PC-3 (cell line): ENCODE data around the gene STX8. TPM values are rescaled to one million over a fixed set of nuclear protein-coding genes. Genes with fewer than 3 reads are reported as not detected.

Source experiments
- ATAC-seq: fragments of 200-7000 bp; cut with Tn5 transposase; 2 replicates; pipeline ENCODE4 v1.9.1; 2020; ENCODE audit warnings: mild to moderate bottlenecking, moderate library complexity
- BruUV-seq: library from RNA; stranded (reverse); fragments of 400-500 nt; replicated peaks from 2 replicates; lab custom pipeline; 2021; lab: Mats Ljungman, UMichigan
- CTCF ChIA-PET: fragments of 300-600 bp; sonication (Branson Sonifier 250); formaldehyde crosslinking; loops from one replicate; lab custom pipeline; 2022; ENCODE audit warnings: antibody characterized with exemption; lab: Charles Lee
- POLR2A ChIA-PET: fragments of 300-600 bp; sonication (Branson Sonifier 250); formaldehyde crosslinking; loops from one replicate; lab custom pipeline; 2022; ENCODE audit warnings: antibody characterized with exemption; ENCODE audit not compliant: unreplicated experiment; lab: Charles Lee
- DNase-seq: peaks from one replicate; pipeline ENCODE4 v3.0.0-alpha.2; 2015
- H2AFZ ChIP-seq: fragments of 300-600 bp; sonication (generic); 2 replicates; pipeline ENCODE4 v1.6.0; 2016; ENCODE audit warnings: antibody characterized with exemption, low read length
- H3F3A ChIP-seq: fragments of 300-600 bp; sonication (generic); one replicate; pipeline ENCODE4 v1.6.0; 2017; ENCODE audit warnings: antibody characterized with exemption, low read length, control low read depth, mild to moderate bottlenecking; ENCODE audit not compliant: unreplicated experiment
- H3K27ac ChIP-seq: fragments of 300-600 bp; sonication (generic); 2 replicates; pipeline ENCODE4 v1.5.1; 2016; ENCODE audit warnings: mild to moderate bottlenecking, low read length
- H3K27me3 ChIP-seq: fragments of 300-600 bp; sonication (generic); 2 replicates; pipeline ENCODE4 v1.6.1; 2016; ENCODE audit warnings: low read length, mixed read lengths
- H3K36me3 ChIP-seq: fragments of 300-600 bp; sonication (generic); 2 replicates; pipeline ENCODE4 v1.6.1; 2016; ENCODE audit warnings: low read depth, mixed run types, low read length, mixed read lengths
- H3K4me1 ChIP-seq: fragments of 300-600 bp; sonication (generic); 2 replicates; pipeline ENCODE4 v1.5.1; 2016; ENCODE audit warnings: low read length; ENCODE audit not compliant: insufficient read depth
- H3K4me2 ChIP-seq: fragments of 300-600 bp; sonication (generic); 2 replicates; pipeline ENCODE4 v1.6.0; 2016; ENCODE audit warnings: low read length
- H3K4me3 ChIP-seq: fragments of 300-600 bp; sonication (generic); 2 replicates; pipeline ENCODE4 v1.5.1; 2016; ENCODE audit warnings: mild to moderate bottlenecking, low read length, mixed read lengths
- H3K79me2 ChIP-seq: fragments of 300-600 bp; sonication (generic); 2 replicates; pipeline ENCODE4 v1.6.1; 2017; ENCODE audit warnings: low read length, mixed read lengths
- H3K9ac ChIP-seq: fragments of 300-600 bp; sonication (generic); 2 replicates; pipeline ENCODE4 v1.6.0; 2016; ENCODE audit warnings: mild to moderate bottlenecking, low read length
- H3K9me2 ChIP-seq: fragments of 300-600 bp; sonication (generic); replicated peaks from 2 replicates; pipeline ENCODE4 v1.6.1; 2016; ENCODE audit warnings: mixed run types, low read length, mixed read lengths
- H3K9me3 ChIP-seq: fragments of 300-600 bp; sonication (generic); 2 replicates; pipeline ENCODE4 v1.6.1; 2016; ENCODE audit warnings: low read length, mixed read lengths
- H4K20me1 ChIP-seq: fragments of 300-600 bp; sonication (generic); 2 replicates; pipeline ENCODE4 v1.6.1; 2016; ENCODE audit warnings: low read length, mixed read lengths
- CTCF ChIP-seq: fragments of 300-600 bp; sonication (generic); conservative IDR thresholded peaks from 2 replicates; pipeline ENCODE4 v1.5.1; 2017; ENCODE audit warnings: antibody characterized with exemption, low read depth, mild to moderate bottlenecking, low read length
- EZH2 ChIP-seq: fragments of 300-600 bp; sonication (generic); IDR thresholded peaks from one replicate; pipeline ENCODE4 v1.6.1; 2017; ENCODE audit warnings: antibody characterized with exemption, mild to moderate bottlenecking, low read length; ENCODE audit not compliant: unreplicated experiment
- EZH2phosphoT487 ChIP-seq: fragments of 300-600 bp; sonication (generic); IDR thresholded peaks from 2 replicates; pipeline ENCODE4 v1.6.1; 2018; ENCODE audit warnings: mild to moderate bottlenecking, antibody characterized with exemption, low read length, borderline replicate concordance
- intact Hi-C: fragments of 100-400 bp; cut with micrococcal nuclease; formaldehyde crosslinking; loops from 2 replicates; pipeline ENCODE4 v1.9.0; 2023
- total RNA-seq: library from RNA; depleted of rRNA; stranded (reverse); fragments of >200 nt; gene quantifications from 2 replicates; pipeline ENCODE4 v1.2.3, GENCODE V29; 2014

The STX8 gene
- total RNA-seq, 1 experiment from 2014 or later: 57.4 TPM

GRCh38 chr17:9215465-9215864 lies 360.2 kb downstream of the STX8 start:
- H3K9ac ChIP-seq: no peak overlapping the region
- H3K27me3 ChIP-seq: no peaks in the 10 kb centered on the region
- H3F3A ChIP-seq: no peaks in the 10 kb centered on the region
- ATAC-seq (no peak), DNase-seq (no peak)
- no peak overlapping the region for H2AFZ ChIP-seq
- no peaks in the 10 kb centered on the region for H3K79me2 ChIP-seq
- no peaks in the 10 kb centered on the region for H3K9me2 ChIP-seq
- no peak overlapping the region for H3K27ac ChIP-seq
- H3K4me2 ChIP-seq: no peak overlapping the region
- intact Hi-C loops: no loop called here
- no peaks in the 10 kb centered on the region for H4K20me1 ChIP-seq
- ChIA-PET CTCF (no interaction called here), POLR2A (no interaction called here)
- H3K9me3 ChIP-seq: no peaks in the 10 kb centered on the region
- H3K4me3 ChIP-seq: no peak overlapping the region
- TF ChIP-seq CTCF (no peak), EZH2phosphoT487 (no peak), EZH2 (no peak)
- BruUV-seq: no TSS peak
- no peaks in the 10 kb centered on the region for H3K36me3 ChIP-seq
- no peaks in the 10 kb centered on the region for H3K4me1 ChIP-seq

GRCh38 chr17:9213303-9213640 lies 362.3 kb downstream of the STX8 start:
- Histone ChIP-seq H3K9me3 (no peaks in the 10 kb centered on the region), H4K20me1 (no peaks in the 10 kb centered on the region), H3K4me3 (no peak overlapping the region), H3K9ac (no peak overlapping the region), H3K4me1 (no peaks in the 10 kb centered on the region), H3K79me2 (no peaks in the 10 kb centered on the region), H3K36me3 (no peaks in the 10 kb centered on the region), H2AFZ (no peak overlapping the region), H3K9me2 (no peaks in the 10 kb centered on the region), H3F3A (no peaks in the 10 kb centered on the region), H3K27me3 (no peaks in the 10 kb centered on the region), H3K4me2 (no peak overlapping the region), H3K27ac (no peak overlapping the region)
- CTCF ChIA-PET: no interaction called here
- POLR2A ChIA-PET: no interaction called here
- TF ChIP-seq EZH2 (no peak), EZH2phosphoT487 (no peak)
- DNase-seq (no peak), ATAC-seq (no peak)
- intact Hi-C loops: no loop called here
- BruUV-seq: no TSS peak

DNA sequence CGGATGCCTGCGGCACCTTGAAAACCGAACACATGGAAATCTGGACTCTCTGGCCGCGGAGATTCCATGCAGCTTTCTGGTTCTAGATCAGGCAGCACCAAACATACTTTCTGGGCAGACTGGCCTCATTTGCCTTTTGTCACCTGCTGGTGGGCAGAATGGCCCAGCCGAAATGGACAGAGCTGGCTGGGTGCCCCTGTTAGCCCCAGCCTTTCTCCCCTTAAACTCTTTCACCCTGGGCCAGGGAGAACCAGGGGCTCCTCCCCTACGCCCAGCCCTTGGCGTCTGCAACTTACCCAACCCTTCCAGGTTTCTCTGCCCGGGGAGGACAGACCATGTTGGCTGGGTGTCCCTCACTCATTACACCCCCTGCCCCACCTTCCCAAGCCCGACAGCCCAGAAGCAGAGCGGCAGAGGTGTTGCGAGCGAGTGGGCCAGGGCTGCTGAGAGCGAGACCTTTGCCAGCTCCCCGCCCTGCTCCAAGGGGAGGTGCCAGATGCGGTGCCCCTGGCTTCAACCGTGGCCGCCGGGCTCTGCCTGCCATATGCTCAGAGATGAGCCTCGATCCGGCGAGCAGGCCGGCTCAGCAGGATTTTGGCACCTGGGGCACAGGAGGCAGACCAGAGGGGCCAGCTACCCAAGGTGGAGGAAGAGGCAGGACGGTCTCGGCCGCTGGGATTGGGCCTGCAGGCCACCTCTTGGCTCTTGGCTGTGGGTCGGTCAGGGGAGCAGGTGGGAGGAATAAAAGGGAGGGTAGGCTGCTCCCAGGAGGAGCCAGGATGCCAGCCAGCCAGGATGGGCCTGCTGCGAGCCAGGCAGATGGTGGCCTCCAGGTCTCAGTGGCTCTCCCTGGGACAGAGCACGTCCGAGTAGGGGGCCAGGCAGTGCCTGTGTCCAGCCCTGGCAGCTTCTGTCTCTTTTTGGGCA lies 363.0 kb downstream of the STX8 start:
- H3K4me3 ChIP-seq: no peak overlapping the region
- H4K20me1 ChIP-seq: no peaks in the 10 kb centered on the region
- H3K9me3 ChIP-seq: no peaks in the 10 kb centered on the region
- CTCF ChIA-PET: no interaction called here
- H3K79me2 ChIP-seq: no peaks in the 10 kb centered on the region
- H3K27me3 ChIP-seq: no peaks in the 10 kb centered on the region
- H3K9ac ChIP-seq: no peak overlapping the region
- TF ChIP-seq CTCF (no peak), EZH2phosphoT487 (no peak), EZH2 (no peak)
- intact Hi-C loops: no loop called here
- no peak overlapping the region for H2AFZ ChIP-seq
- H3K4me1 ChIP-seq: no peaks in the 10 kb centered on the region
- no peaks in the 10 kb centered on the region for H3K9me2 ChIP-seq
- BruUV-seq: no TSS peak
- H3K4me2 ChIP-seq: no peak overlapping the region
- POLR2A ChIA-PET: no interaction called here
- no peaks in the 10 kb centered on the region for H3K36me3 ChIP-seq
- H3K27ac ChIP-seq: no peak overlapping the region
- DNase-seq: no peak
- no peaks in the 10 kb centered on the region for H3F3A ChIP-seq
- no peak for ATAC-seq
